Panc1 (cell line): Measurements from ENCODE around the gene RHBDL1. TPM values are rescaled to one million over a fixed set of nuclear protein-coding genes. Genes with fewer than 3 reads are reported as not detected.

ENCODE experiments used
- ATAC-seq: fragments of 200-7000 bp; cut with Tn5 transposase; 2 replicates; pipeline ENCODE4 v1.9.1; 2020; ENCODE audit warnings: mild to moderate bottlenecking, moderate library complexity
- BruUV-seq: library from RNA; stranded (reverse); fragments of 400-500 nt; replicated peaks from 2 replicates; lab custom pipeline; 2021; lab: Mats Ljungman, UMichigan
- CTCF ChIA-PET: fragments of 300-600 bp; sonication (Branson Sonifier 250); formaldehyde crosslinking; loops from one replicate; lab custom pipeline; 2022; ENCODE audit warnings: antibody characterized with exemption; lab: Charles Lee
- POLR2A ChIA-PET: fragments of 300-600 bp; sonication (Branson Sonifier 250); formaldehyde crosslinking; loops from one replicate; lab custom pipeline; 2022; ENCODE audit warnings: antibody characterized with exemption; lab: Charles Lee
- DNase-seq: peaks from one replicate; pipeline ENCODE4 v3.0.0-alpha.2; 2010; ENCODE audit warnings: low read depth, low spot score
- H3K27ac ChIP-seq: 2 replicates; pipeline ENCODE4 v1.5.1; 2011; ENCODE audit warnings: mild to moderate bottlenecking, low read length, inconsistent platforms
- H3K27me3 ChIP-seq: fragments of 200-500 bp; sonication (Bioruptor generic); 2 replicates; pipeline ENCODE4 v1.6.0; 2014; ENCODE audit warnings: low read length, inconsistent platforms; ENCODE audit not compliant: control insufficient read depth, insufficient read depth
- H3K36me3 ChIP-seq: fragments of 200-500 bp; sonication (Bioruptor generic); 2 replicates; pipeline ENCODE4 v1.5.1; 2014; ENCODE audit warnings: inconsistent platforms, mild to moderate bottlenecking, low read length, moderate library complexity; ENCODE audit not compliant: control insufficient read depth, insufficient read depth
- H3K4me1 ChIP-seq: 2 replicates; pipeline ENCODE4 v1.5.1; 2011; ENCODE audit warnings: inconsistent platforms, mild to moderate bottlenecking, low read length, moderate library complexity; ENCODE audit not compliant: control insufficient read depth, insufficient read depth
- H3K4me3 ChIP-seq, 2 experiments: 2 replicates each; pipeline ENCODE4 v1.5.1; 2011 to 2012; ENCODE audit warnings: low read depth in 2 of 2, low read length in 2 of 2, mild to moderate bottlenecking in 2 of 2, inconsistent platforms in 1 of 2, moderate library complexity in 1 of 2
- H3K9me3 ChIP-seq: fragments of 200-500 bp; sonication (Bioruptor generic); 2 replicates; pipeline ENCODE4 v1.5.1; 2014; ENCODE audit warnings: low read depth, mild to moderate bottlenecking, inconsistent platforms, low read length, moderate library complexity; ENCODE audit not compliant: control insufficient read depth, insufficient read depth
- POLR2AphosphoS5 ChIP-seq: IDR thresholded peaks from 2 replicates; pipeline ENCODE4 v1.6.1; 2012; ENCODE audit warnings: mild to moderate bottlenecking, low read depth, low read length, moderate library complexity
- SIN3A ChIP-seq: IDR thresholded peaks from 2 replicates; pipeline ENCODE4 v1.6.1; 2012; ENCODE audit warnings: low read depth, mild to moderate bottlenecking, low read length, moderate library complexity, borderline replicate concordance; ENCODE audit not compliant: insufficient read depth
- TCF7L2 ChIP-seq: IDR thresholded peaks from 2 replicates; pipeline ENCODE4 v1.6.1; 2011; ENCODE audit warnings: mild to moderate bottlenecking, low read depth, low read length, inconsistent platforms
- in situ Hi-C: cut with HindIII; loops from 2 replicates; pipeline ENCODE4 v1.10.0; 2016; ENCODE audit warnings: low sequenced_read_pairs, low pct_unique_long_range_greater_than_20kb
- intact Hi-C: fragments of 100-400 bp; cut with micrococcal nuclease; formaldehyde crosslinking; loops from one replicate; pipeline ENCODE4 v1.10.0; 2022; ENCODE audit not compliant: unreplicated experiment
- total RNA-seq: library from RNA; stranded (reverse); gene quantifications from one replicate; pipeline ENCODE4 v1.2.1, GENCODE V29; 2021; ENCODE audit not compliant: unreplicated experiment
- TF ChIP-seq, protein P1 (sequence below): fragments of 450-650 bp; IDR thresholded peaks from 2 replicates; pipeline ENCODE4 v1.5.1; 2017; ENCODE audit warnings: mild to moderate bottlenecking
- TF ChIP-seq, protein P2 (sequence below), 2 experiments: IDR thresholded peaks; 2 replicates each; pipeline ENCODE4 v1.6.1; 2011 to 2012; ENCODE audit warnings: low read depth in 2 of 2, control low read depth in 1 of 2, low read length in 1 of 2, mild to moderate bottlenecking in 1 of 2, moderate library complexity in 1 of 2; ENCODE audit not compliant: insufficient read depth in 1 of 2

The RHBDL1 gene
- total RNA-seq, 1 experiment from 2014 or later = 6.6 TPM

DNA sequence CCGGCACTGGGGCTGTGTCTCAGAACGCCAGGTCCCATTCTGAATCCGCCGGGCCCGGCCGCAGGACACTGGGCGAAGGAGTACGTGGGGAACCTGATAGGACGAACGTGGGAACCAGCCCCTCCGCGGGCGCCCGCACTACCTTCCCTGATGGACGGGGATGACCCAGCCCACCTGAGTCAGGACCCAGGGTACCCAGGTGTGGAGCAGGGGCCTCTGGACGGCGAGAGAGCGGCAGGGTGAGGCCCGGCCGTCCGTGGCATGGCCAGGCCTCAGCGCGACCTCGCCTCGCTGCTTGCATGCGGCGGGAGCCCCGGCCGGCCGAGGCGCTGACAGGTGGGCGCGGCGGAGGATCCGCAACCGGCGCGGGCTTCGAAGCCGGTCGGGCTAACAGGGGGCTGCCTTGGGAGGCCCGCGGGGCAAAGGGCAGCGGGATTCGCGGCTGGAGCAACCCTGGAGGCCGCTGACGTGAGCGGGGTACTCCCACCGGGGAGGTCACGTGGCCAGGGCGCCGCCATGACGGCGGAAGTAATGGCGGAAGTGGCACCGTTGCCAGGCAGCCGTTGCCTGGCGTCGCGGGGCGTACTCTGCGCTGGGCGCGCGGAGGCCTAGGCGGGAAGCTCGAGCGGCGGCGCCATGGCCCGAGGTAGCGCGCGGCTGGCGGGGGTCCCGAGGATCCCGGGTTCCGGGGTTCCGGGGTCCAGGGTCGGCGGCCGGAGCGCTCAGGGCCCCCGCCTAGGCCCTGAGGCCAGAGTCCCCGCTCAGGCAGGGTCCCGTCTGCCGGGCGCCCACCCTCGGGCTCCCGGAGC, 26.5 kb upstream of the RHBDL1 start, which contains the start of gene WDR90:
Gene WDR90 (plus strand): TSS at position 585 of the 809 bp plus-strand sequence. CDS start 52 bp downstream, at position 637.
- ChIA-PET POLR2A (interaction anchor here (0.6 to 0.9 kb wide), 2 partner anchors 11 to 245 kb away, joined by 3 to 4 read pairs; no protein-coding TSS in a partner anchor), CTCF (no interaction called here)
- Histone ChIP-seq H3K4me3 (peak within 1 kb of the TSS; percentile 56), H3K27ac (peak within 1 kb of the TSS; percentile 78), H3K36me3 (no peaks in the 10 kb centered on the region), H3K9me3 (no peaks in the 10 kb centered on the region), H3K4me1 (peaks cover 36% of the 10 kb centered on the region), H3K27me3 (no peaks in the 10 kb centered on the region)
- DNase-seq = no peak
- in situ Hi-C loops (no loop called here), intact Hi-C loops (no loop called here)
- ATAC-seq = peak; percentile 77
- BruUV-seq = TSS peak; percentile 69
- TF ChIP-seq POLR2AphosphoS5 (no peak; the same call in 1 of the 2 replicates), SIN3A (peak; percentile 98), TCF7L2 (no peak)
- TF ChIP-seq, protein P1, sequence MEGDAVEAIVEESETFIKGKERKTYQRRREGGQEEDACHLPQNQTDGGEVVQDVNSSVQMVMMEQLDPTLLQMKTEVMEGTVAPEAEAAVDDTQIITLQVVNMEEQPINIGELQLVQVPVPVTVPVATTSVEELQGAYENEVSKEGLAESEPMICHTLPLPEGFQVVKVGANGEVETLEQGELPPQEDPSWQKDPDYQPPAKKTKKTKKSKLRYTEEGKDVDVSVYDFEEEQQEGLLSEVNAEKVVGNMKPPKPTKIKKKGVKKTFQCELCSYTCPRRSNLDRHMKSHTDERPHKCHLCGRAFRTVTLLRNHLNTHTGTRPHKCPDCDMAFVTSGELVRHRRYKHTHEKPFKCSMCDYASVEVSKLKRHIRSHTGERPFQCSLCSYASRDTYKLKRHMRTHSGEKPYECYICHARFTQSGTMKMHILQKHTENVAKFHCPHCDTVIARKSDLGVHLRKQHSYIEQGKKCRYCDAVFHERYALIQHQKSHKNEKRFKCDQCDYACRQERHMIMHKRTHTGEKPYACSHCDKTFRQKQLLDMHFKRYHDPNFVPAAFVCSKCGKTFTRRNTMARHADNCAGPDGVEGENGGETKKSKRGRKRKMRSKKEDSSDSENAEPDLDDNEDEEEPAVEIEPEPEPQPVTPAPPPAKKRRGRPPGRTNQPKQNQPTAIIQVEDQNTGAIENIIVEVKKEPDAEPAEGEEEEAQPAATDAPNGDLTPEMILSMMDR = no peak
- TF ChIP-seq, protein P2, sequence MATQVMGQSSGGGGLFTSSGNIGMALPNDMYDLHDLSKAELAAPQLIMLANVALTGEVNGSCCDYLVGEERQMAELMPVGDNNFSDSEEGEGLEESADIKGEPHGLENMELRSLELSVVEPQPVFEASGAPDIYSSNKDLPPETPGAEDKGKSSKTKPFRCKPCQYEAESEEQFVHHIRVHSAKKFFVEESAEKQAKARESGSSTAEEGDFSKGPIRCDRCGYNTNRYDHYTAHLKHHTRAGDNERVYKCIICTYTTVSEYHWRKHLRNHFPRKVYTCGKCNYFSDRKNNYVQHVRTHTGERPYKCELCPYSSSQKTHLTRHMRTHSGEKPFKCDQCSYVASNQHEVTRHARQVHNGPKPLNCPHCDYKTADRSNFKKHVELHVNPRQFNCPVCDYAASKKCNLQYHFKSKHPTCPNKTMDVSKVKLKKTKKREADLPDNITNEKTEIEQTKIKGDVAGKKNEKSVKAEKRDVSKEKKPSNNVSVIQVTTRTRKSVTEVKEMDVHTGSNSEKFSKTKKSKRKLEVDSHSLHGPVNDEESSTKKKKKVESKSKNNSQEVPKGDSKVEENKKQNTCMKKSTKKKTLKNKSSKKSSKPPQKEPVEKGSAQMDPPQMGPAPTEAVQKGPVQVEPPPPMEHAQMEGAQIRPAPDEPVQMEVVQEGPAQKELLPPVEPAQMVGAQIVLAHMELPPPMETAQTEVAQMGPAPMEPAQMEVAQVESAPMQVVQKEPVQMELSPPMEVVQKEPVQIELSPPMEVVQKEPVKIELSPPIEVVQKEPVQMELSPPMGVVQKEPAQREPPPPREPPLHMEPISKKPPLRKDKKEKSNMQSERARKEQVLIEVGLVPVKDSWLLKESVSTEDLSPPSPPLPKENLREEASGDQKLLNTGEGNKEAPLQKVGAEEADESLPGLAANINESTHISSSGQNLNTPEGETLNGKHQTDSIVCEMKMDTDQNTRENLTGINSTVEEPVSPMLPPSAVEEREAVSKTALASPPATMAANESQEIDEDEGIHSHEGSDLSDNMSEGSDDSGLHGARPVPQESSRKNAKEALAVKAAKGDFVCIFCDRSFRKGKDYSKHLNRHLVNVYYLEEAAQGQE (IDR thresholded peaks at IDR 0.05; ENCODE audit: insufficient read depth in 1 of 2, low read depth in 2 of 2, low read length in 1 of 2) = 0 out of 4 replicates have a peak, but pooled peaks of 1 of the 2 experiments have one; percentile 10

DNA sequence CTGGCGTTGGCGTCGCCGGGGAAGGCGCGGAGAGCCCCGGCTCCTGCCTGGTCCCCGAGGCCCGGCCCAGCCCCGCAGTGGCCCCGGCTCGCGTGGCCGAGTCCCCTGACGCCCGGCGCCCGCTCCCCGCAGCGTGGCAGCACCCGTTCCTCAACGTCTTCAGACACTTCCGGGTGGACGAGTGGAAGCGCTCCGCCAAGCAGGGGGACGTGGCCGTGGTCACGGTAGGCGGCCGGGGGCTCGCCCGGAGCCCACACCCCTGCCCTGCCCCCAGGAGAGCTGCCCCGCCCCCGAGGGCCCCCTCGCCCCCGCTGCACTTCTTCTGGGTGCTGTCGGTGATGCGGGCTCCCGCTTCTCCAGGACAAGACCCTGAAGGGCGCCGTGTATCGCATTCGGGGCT, 25.8 kb upstream of the RHBDL1 start:
- no TSS peak for BruUV-seq
- H3K4me3 ChIP-seq = peak overlapping the region; percentile 56
- ATAC-seq = no peak
- peaks cover 31% of the 10 kb centered on the region for H3K4me1 ChIP-seq
- intact Hi-C loops (no loop called here), in situ Hi-C loops (no loop called here)
- TF ChIP-seq POLR2AphosphoS5 (no peak), TCF7L2 (no peak), SIN3A (no peak)
- TF ChIP-seq, protein P2 (IDR thresholded peaks at IDR 0.05; ENCODE audit: insufficient read depth in 1 of 2, low read depth in 2 of 2, low read length in 1 of 2) = no peak
- TF ChIP-seq, protein P1 = no peak
- H3K36me3 ChIP-seq = no peaks in the 10 kb centered on the region
- DNase-seq = no peak
- POLR2A ChIA-PET = interaction anchor here (0.9 kb wide), 1 partner anchor 10 kb away, joined by 4 read pairs; no protein-coding TSS in a partner anchor
- H3K27me3 ChIP-seq = no peaks in the 10 kb centered on the region
- H3K27ac ChIP-seq = peak overlapping the region; percentile 51
- H3K9me3 ChIP-seq = no peaks in the 10 kb centered on the region
- CTCF ChIA-PET = no interaction called here
